Endothelial cell of umbilical vein (primary cell): ENCODE data around the gene SMYD4.

ENCODE experiments used
- EZH2 ChIP-seq: IDR thresholded peaks from 2 replicates; pipeline ENCODE4 v1.6.1; 2012; ENCODE audit warnings: borderline replicate concordance, low read depth, mild to moderate bottlenecking, moderate library complexity, low read length, inconsistent platforms; ENCODE audit not compliant: severe bottlenecking
- FOS ChIP-seq: IDR thresholded peaks from 2 replicates; pipeline ENCODE4 v1.6.1; 2011; ENCODE audit warnings: mild to moderate bottlenecking, low read length, moderate library complexity, borderline replicate concordance; ENCODE audit not compliant: insufficient read depth
- JUN ChIP-seq: IDR thresholded peaks from 2 replicates; pipeline ENCODE4 v1.6.1; 2011; ENCODE audit warnings: borderline replicate concordance, low read depth; ENCODE audit not compliant: insufficient read length, insufficient read depth
- MYC ChIP-seq: IDR thresholded peaks from one replicate; pipeline ENCODE4 v1.6.1; 2011; ENCODE audit warnings: mild to moderate bottlenecking, low read depth, low read length
- POLR2A ChIP-seq: IDR thresholded peaks from 2 replicates; pipeline ENCODE4 v1.6.1; 2012; ENCODE audit warnings: low read depth, mild to moderate bottlenecking, control low read depth, low read length
- POLR2AphosphoS5 ChIP-seq: IDR thresholded peaks from 2 replicates; pipeline ENCODE4 v1.6.1; 2012; ENCODE audit warnings: low read depth, mild to moderate bottlenecking, control low read depth, low read length, moderate library complexity; ENCODE audit not compliant: insufficient read depth
- TF ChIP-seq, protein P1 (sequence below), 2 donors: IDR thresholded peaks; 1 replicate in 1 of 2; 2 replicates in 1 of 2; pipeline ENCODE4 v1.5.1; 2011; ENCODE audit warnings: low read length in 2 of 2, mild to moderate bottlenecking in 2 of 2, moderate library complexity in 2 of 2, control low read depth in 1 of 2, inconsistent platforms in 1 of 2, low read depth in 1 of 2; ENCODE audit not compliant: insufficient read depth in 1 of 2; ENCODE audit errors: extremely low read depth in 1 of 2
- TF ChIP-seq, protein P2 (sequence below): IDR thresholded peaks from 2 replicates; pipeline ENCODE4 v1.6.1; 2011; ENCODE audit not compliant: insufficient read depth, insufficient read length

DNA sequence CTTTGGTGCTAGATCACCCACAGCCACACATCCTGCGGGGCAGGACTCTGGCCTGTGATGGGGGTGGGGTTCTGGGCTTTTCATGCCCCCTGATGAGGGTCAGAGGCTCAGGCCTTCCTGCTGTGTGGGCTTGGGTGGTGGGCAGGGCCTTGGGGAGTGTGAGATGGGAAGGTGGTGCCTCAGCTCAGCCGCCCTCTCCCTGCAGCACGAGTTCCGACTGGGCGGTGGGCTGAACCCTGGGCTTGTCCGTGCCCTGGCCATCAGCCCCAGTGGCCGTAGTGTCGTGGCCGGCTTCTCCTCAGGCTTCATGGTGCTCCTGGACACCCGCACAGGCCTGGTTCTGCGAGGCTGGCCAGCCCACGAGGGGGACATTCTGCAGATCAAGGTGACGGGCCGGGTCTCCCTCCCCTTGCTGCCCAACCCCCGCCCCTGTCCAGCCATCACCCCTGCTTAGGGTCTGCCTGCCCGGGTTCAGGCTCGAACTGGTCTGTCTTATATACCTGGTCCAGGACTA, 93.8 kb downstream of the SMYD4 start:
- TF ChIP-seq POLR2A (no peak), EZH2 (no peak), FOS (no peak), POLR2AphosphoS5 (no peak), MYC (no peak), JUN (no peak)
- TF ChIP-seq, protein P1, sequence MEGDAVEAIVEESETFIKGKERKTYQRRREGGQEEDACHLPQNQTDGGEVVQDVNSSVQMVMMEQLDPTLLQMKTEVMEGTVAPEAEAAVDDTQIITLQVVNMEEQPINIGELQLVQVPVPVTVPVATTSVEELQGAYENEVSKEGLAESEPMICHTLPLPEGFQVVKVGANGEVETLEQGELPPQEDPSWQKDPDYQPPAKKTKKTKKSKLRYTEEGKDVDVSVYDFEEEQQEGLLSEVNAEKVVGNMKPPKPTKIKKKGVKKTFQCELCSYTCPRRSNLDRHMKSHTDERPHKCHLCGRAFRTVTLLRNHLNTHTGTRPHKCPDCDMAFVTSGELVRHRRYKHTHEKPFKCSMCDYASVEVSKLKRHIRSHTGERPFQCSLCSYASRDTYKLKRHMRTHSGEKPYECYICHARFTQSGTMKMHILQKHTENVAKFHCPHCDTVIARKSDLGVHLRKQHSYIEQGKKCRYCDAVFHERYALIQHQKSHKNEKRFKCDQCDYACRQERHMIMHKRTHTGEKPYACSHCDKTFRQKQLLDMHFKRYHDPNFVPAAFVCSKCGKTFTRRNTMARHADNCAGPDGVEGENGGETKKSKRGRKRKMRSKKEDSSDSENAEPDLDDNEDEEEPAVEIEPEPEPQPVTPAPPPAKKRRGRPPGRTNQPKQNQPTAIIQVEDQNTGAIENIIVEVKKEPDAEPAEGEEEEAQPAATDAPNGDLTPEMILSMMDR (IDR thresholded peaks at IDR 0.05; ENCODE audit: extremely low read depth in 1 of 2, insufficient read depth in 1 of 2, low read depth in 1 of 2, low read length in 2 of 2), result no peak
- TF ChIP-seq, protein P2, sequence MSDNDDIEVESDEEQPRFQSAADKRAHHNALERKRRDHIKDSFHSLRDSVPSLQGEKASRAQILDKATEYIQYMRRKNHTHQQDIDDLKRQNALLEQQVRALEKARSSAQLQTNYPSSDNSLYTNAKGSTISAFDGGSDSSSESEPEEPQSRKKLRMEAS, result no peak
